LNCaP clone FGC (cell line): ENCODE measurements around the gene ADAMTS16.

Experiments used
- DNase-seq: peaks from one replicate; pipeline ENCODE4 v3.0.0-alpha.2; 2011; ENCODE audit warnings: low read depth
- H3K4me3 ChIP-seq: 2 replicates; pipeline ENCODE4 v1.5.1; 2011; ENCODE audit warnings: mild to moderate bottlenecking, low read depth, low read length, control low read depth
- TF ChIP-seq, protein P1 (sequence below): IDR thresholded peaks from 2 replicates; pipeline ENCODE4 v1.5.1; 2012; ENCODE audit warnings: mild to moderate bottlenecking; ENCODE audit not compliant: control insufficient read depth, insufficient read depth; ENCODE audit errors: extremely low read depth

The ADAMTS16 gene

GRCh38 chr5:5155617-5156016 lies 15.5 kb downstream of the ADAMTS16 start:
- no peak overlapping the region for H3K4me3 ChIP-seq
- no peak for DNase-seq
- TF ChIP-seq, protein P1, sequence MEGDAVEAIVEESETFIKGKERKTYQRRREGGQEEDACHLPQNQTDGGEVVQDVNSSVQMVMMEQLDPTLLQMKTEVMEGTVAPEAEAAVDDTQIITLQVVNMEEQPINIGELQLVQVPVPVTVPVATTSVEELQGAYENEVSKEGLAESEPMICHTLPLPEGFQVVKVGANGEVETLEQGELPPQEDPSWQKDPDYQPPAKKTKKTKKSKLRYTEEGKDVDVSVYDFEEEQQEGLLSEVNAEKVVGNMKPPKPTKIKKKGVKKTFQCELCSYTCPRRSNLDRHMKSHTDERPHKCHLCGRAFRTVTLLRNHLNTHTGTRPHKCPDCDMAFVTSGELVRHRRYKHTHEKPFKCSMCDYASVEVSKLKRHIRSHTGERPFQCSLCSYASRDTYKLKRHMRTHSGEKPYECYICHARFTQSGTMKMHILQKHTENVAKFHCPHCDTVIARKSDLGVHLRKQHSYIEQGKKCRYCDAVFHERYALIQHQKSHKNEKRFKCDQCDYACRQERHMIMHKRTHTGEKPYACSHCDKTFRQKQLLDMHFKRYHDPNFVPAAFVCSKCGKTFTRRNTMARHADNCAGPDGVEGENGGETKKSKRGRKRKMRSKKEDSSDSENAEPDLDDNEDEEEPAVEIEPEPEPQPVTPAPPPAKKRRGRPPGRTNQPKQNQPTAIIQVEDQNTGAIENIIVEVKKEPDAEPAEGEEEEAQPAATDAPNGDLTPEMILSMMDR = no peak

DNA sequence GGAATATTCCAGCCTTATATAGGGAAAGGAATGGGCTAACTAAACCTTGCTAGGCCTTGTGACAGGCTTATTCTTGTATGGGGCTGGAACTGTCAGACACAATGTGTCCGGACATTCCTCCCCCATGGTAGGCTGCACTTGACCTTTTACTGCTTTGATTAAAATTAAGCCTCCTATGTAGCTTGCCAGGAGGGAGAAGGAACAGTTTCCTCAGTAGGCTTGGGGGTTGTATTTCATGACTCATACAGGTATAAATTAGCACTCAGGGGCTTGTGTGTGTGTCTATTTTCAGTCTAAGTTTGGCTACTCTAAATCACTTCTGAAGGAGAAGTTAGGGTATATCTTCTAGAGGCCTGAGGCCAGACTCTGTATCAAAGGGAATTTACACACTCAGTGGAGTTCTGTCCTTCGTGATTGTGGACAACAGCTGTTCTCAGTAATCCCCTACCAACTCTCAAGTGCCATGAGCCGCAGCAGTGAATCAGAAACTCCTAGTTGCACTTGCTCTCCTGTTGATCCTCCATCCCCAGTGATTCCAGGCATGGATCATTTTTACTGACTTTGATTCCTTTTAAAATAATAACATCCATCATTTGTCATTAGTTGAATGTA lies 16.4 kb downstream of the ADAMTS16 start:
- H3K4me3 ChIP-seq = no peak overlapping the region
- no peak for DNase-seq
- TF ChIP-seq, protein P1 = no peak

- no peak overlapping the region for H3K4me3 ChIP-seq
- TF ChIP-seq, protein P1 = no peak
- DNase-seq = no peak
Measured at GRCh38 chr5:5158472-5158895, 18.4 kb downstream of the ADAMTS16 start.

GRCh38 chr5:5159282-5160103 lies 19.4 kb downstream of the ADAMTS16 start:
- no peak overlapping the region for H3K4me3 ChIP-seq
- no peak for DNase-seq
- TF ChIP-seq, protein P1 = no peak

GRCh38 chr5:5164163-5164562 lies 24.0 kb downstream of the ADAMTS16 start:
- no peak for DNase-seq

DNA sequence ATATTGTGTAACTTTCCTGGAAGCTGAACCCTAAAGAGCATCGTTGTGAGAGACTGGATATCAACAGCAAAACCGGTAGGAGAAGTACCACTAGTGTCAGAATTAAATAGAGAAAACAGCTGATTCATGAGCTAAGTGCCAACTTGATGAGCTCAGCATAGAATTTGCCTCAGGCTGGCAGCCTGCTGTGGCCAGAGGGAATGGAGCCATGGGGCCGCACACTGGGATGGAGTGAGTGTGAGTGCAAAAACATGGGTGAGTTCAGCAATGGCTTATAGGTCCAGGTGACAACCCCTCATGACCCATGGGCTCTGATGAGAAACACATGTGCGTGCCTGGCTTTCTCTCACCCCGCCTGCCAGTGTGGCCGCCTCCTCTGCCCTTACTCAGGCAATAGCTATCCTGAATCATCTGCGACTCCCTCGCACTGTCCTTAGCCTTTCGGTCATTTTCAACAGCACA lies 25.4 kb downstream of the ADAMTS16 start:
- TF ChIP-seq, protein P1 = no peak
- DNase-seq = no peak
- no peak overlapping the region for H3K4me3 ChIP-seq

More at GRCh38 chr5:5164163-5164562, 24.0 kb downstream of the ADAMTS16 start:
- TF ChIP-seq, protein P1 = no peak
- no peak overlapping the region for H3K4me3 ChIP-seq

GRCh38 chr5:5169466-5169865 lies 29.3 kb downstream of the ADAMTS16 start:
- DNase-seq = no peak
- no peak overlapping the region for H3K4me3 ChIP-seq
- TF ChIP-seq, protein P1 = 0 out of 2 replicates have a peak, but pooled peaks have one; percentile 13
